Ishikawa (cell line): ENCODE data around the gene GLYATL3.

Source experiments
- CEBPB ChIP-seq: IDR thresholded peaks from 2 replicates; pipeline ENCODE4 v1.6.1; 2012
- CREB1 ChIP-seq: IDR thresholded peaks from 2 replicates; pipeline ENCODE4 v1.6.1; 2012; ENCODE audit warnings: low read depth
- EGR1 ChIP-seq: IDR thresholded peaks from 2 replicates; pipeline ENCODE4 v1.6.1; 2012
- FOXM1 ChIP-seq: IDR thresholded peaks from 2 replicates; pipeline ENCODE4 v1.6.1; 2012; ENCODE audit warnings: low read depth, borderline replicate concordance
- RAD21 ChIP-seq: IDR thresholded peaks from 2 replicates; pipeline ENCODE4 v1.6.1; 2012; ENCODE audit warnings: low read depth
- YY1 ChIP-seq: IDR thresholded peaks from 2 replicates; pipeline ENCODE4 v1.6.1; 2012; ENCODE audit warnings: low read depth
- ZBTB7A ChIP-seq: IDR thresholded peaks from 2 replicates; pipeline ENCODE4 v1.6.1; 2012; ENCODE audit warnings: low read depth
- TF ChIP-seq, protein P1 (sequence below): IDR thresholded peaks from 2 replicates; pipeline ENCODE4 v1.6.1; 2012
- TF ChIP-seq, protein P2 (sequence below): IDR thresholded peaks from 2 replicates; pipeline ENCODE4 v1.6.1; 2012; ENCODE audit warnings: low read depth, mild to moderate bottlenecking
- TF ChIP-seq, protein P3 (sequence below): IDR thresholded peaks from 2 replicates; pipeline ENCODE4 v1.6.1; 2012

DNA sequence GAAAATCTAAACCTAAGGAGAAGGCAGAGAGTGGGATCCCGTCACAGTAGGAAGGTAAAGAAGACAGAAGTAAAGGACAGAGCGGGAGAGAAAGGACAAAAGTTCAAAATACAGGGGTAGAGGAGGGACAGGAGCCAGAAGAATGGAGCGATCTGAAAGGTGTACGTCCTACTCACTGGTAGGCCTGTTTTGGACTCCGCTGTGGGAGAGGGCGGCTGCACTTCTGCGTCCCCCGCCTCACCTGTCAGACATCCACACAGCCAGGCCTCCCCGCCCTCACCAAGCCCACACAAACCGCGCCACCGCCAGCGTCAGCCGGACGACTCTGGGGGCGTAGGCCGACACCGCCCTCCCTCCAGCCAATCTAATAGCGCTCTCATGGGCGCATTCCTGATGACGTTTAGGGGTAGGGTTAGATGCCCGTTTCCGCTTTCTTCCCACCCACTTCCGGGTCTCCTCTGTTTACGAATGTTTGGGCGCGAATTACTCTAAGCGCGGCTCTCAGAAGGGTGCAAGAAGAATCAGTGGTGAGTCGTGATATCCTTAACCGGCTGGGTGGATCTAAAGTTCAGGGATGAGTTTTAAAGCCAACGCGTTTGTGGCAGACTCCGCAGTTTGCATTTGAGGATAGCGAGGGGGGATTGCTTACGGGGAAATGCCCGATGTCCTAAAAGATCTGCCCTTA is 36.7 kb upstream of the GLYATL3 start, which contains the start of the genes CENPQ and MMUT:
- TF ChIP-seq YY1 (no peak), CREB1 (peak; percentile 97), CEBPB (no peak), RAD21 (no peak), ZBTB7A (no peak), EGR1 (peak; percentile 66), FOXM1 (no peak)
- TF ChIP-seq, protein P1, sequence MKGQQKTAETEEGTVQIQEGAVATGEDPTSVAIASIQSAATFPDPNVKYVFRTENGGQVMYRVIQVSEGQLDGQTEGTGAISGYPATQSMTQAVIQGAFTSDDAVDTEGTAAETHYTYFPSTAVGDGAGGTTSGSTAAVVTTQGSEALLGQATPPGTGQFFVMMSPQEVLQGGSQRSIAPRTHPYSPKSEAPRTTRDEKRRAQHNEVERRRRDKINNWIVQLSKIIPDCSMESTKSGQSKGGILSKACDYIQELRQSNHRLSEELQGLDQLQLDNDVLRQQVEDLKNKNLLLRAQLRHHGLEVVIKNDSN = no peak
- TF ChIP-seq, protein P2, sequence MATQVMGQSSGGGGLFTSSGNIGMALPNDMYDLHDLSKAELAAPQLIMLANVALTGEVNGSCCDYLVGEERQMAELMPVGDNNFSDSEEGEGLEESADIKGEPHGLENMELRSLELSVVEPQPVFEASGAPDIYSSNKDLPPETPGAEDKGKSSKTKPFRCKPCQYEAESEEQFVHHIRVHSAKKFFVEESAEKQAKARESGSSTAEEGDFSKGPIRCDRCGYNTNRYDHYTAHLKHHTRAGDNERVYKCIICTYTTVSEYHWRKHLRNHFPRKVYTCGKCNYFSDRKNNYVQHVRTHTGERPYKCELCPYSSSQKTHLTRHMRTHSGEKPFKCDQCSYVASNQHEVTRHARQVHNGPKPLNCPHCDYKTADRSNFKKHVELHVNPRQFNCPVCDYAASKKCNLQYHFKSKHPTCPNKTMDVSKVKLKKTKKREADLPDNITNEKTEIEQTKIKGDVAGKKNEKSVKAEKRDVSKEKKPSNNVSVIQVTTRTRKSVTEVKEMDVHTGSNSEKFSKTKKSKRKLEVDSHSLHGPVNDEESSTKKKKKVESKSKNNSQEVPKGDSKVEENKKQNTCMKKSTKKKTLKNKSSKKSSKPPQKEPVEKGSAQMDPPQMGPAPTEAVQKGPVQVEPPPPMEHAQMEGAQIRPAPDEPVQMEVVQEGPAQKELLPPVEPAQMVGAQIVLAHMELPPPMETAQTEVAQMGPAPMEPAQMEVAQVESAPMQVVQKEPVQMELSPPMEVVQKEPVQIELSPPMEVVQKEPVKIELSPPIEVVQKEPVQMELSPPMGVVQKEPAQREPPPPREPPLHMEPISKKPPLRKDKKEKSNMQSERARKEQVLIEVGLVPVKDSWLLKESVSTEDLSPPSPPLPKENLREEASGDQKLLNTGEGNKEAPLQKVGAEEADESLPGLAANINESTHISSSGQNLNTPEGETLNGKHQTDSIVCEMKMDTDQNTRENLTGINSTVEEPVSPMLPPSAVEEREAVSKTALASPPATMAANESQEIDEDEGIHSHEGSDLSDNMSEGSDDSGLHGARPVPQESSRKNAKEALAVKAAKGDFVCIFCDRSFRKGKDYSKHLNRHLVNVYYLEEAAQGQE = no peak
- TF ChIP-seq, protein P3, sequence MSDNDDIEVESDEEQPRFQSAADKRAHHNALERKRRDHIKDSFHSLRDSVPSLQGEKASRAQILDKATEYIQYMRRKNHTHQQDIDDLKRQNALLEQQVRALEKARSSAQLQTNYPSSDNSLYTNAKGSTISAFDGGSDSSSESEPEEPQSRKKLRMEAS = peak; percentile 75
